Parathyroid adenoma (tissue), 2 donors: ENCODE measurements around the gene MET.

Source experiments
- H2AFZ ChIP-seq: fragments of 300-600 bp; sonication (generic); one replicate; pipeline ENCODE4 v1.7.0; 2017; ENCODE audit warnings: antibody characterized with exemption, mild to moderate bottlenecking
- H3K27ac ChIP-seq: fragments of 300-600 bp; sonication (generic); one replicate; pipeline ENCODE4 v1.7.0; 2017
- H3K27me3 ChIP-seq: fragments of 300-600 bp; sonication (generic); one replicate; pipeline ENCODE4 v1.7.0; 2017; ENCODE audit warnings: low read length; ENCODE audit not compliant: control insufficient read depth, insufficient read depth
- H3K36me3 ChIP-seq: fragments of 300-600 bp; sonication (generic); one replicate; pipeline ENCODE4 v1.7.0; 2017; ENCODE audit warnings: low read length; ENCODE audit not compliant: control insufficient read depth, insufficient read depth
- H3K4me1 ChIP-seq: fragments of 300-600 bp; sonication (generic); one replicate; pipeline ENCODE4 v1.7.0; 2017; ENCODE audit warnings: control low read depth
- H3K4me2 ChIP-seq: fragments of 300-600 bp; sonication (generic); one replicate; pipeline ENCODE4 v1.7.0; 2017; ENCODE audit warnings: low read length
- H3K4me3 ChIP-seq: fragments of 300-600 bp; sonication (generic); one replicate; pipeline ENCODE4 v1.7.0; 2017; ENCODE audit warnings: low read depth, low read length
- H3K79me2 ChIP-seq: fragments of 300-600 bp; sonication (generic); one replicate; pipeline ENCODE4 v1.7.0; 2017; ENCODE audit warnings: control low read depth
- H3K9ac ChIP-seq: fragments of 300-600 bp; sonication (generic); one replicate; pipeline ENCODE4 v1.7.0; 2017; ENCODE audit warnings: mild to moderate bottlenecking
- H3K9me3 ChIP-seq: fragments of 300-600 bp; sonication (generic); one replicate; pipeline ENCODE4 v1.7.0; 2017; ENCODE audit warnings: low read length; ENCODE audit not compliant: control insufficient read depth
- TF ChIP-seq, protein P1 (sequence below): fragments of 300-600 bp; sonication (generic); IDR thresholded peaks from one replicate; pipeline ENCODE4 v1.7.0; 2017; ENCODE audit warnings: antibody characterized with exemption, mild to moderate bottlenecking
- donor health status: primary hyperparathyroidism.

Gene MET

DNA sequence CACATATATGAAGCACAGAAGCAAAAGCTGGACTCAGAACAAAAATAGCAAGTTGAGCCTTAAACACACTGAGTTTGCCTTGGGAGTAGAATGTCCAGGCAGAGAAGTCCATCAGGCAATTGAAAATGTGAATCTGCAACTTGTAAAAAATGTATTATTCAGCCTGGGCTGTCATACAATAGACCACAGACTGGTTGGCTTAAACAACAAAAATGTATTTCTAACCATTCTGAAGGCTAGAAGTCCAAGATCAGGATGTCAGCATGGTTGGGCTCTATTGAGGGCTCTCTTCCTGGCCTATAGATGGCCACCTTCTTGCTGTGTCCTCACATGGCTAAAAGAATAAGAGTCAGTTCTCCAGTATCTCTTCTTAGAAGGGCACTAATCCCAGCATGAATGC, 113.8 kb downstream of the MET start:
- Histone ChIP-seq H3K4me1 (no peaks in the 10 kb centered on the region), H3K36me3 (no peaks in the 10 kb centered on the region), H3K27ac (no peak overlapping the region), H3K9ac (no peak overlapping the region), H3K9me3 (no peaks in the 10 kb centered on the region), H2AFZ (no peak overlapping the region), H3K79me2 (no peaks in the 10 kb centered on the region), H3K4me2 (no peak overlapping the region), H3K27me3 (no peaks in the 10 kb centered on the region), H3K4me3 (no peak overlapping the region)
- TF ChIP-seq, protein P1, sequence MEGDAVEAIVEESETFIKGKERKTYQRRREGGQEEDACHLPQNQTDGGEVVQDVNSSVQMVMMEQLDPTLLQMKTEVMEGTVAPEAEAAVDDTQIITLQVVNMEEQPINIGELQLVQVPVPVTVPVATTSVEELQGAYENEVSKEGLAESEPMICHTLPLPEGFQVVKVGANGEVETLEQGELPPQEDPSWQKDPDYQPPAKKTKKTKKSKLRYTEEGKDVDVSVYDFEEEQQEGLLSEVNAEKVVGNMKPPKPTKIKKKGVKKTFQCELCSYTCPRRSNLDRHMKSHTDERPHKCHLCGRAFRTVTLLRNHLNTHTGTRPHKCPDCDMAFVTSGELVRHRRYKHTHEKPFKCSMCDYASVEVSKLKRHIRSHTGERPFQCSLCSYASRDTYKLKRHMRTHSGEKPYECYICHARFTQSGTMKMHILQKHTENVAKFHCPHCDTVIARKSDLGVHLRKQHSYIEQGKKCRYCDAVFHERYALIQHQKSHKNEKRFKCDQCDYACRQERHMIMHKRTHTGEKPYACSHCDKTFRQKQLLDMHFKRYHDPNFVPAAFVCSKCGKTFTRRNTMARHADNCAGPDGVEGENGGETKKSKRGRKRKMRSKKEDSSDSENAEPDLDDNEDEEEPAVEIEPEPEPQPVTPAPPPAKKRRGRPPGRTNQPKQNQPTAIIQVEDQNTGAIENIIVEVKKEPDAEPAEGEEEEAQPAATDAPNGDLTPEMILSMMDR, result no peak

DNA sequence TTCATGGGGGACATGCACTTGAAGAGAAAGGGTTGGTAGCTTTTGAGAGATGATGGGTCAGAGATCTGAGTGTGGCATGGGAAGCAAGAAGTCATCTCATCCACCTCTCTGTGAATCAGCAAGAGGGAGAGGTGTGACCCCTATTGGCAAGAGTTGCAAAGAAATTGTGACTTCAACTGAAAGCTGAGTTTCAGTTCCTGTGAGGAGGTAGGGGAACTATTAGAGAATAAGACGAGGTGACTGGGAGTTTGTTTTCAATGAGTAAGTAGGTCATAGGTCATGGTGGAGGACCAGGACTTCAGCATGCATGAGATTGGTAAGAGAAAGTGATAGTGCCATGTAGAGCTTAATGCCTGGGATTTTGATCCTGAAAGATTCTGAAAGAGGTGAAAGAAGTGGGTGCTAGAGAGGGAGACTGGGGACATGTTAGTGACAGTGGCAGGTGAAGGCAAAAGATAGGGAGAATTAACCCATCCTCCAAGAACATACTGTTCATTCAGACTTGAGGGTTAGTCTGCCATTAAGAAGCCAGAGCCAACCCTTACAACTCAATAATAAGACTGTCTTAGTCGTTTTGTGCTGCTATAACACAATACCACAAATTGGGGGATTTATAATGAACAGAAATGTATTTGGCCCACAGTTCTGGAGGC, 114.9 kb downstream of the MET start:
- no peak overlapping the region for H2AFZ ChIP-seq
- TF ChIP-seq, protein P1, result no peak
- no peak overlapping the region for H3K9ac ChIP-seq
- no peak overlapping the region for H3K4me3 ChIP-seq
- H3K9me3 ChIP-seq, result no peaks in the 10 kb centered on the region
- no peak overlapping the region for H3K4me2 ChIP-seq
- no peaks in the 10 kb centered on the region for H3K4me1 ChIP-seq
- no peaks in the 10 kb centered on the region for H3K79me2 ChIP-seq
- H3K27ac ChIP-seq, result no peak overlapping the region
- H3K27me3 ChIP-seq, result no peaks in the 10 kb centered on the region
- no peaks in the 10 kb centered on the region for H3K36me3 ChIP-seq

DNA sequence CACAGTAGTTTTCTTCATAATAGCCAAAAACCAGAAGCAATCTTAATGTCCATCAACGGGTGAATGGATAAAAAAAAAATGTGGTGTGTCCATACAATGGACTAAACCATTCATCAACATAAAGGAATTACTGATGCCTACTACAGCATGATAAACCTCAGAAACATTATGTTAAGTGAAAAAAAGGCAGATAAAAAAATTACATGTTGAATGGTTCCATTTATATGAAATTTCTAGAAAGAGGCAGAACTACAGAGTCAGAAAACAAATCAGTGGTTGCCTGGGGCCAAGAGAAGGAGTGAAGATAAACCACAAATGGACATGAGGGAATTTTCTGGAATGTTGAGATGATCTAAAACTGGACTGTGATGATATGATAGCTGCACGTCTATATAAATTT, 115.9 kb downstream of the MET start:
- H3K4me3 ChIP-seq, result no peak overlapping the region
- no peaks in the 10 kb centered on the region for H3K79me2 ChIP-seq
- H3K4me1 ChIP-seq, result no peaks in the 10 kb centered on the region
- TF ChIP-seq, protein P1, result no peak
- no peak overlapping the region for H3K4me2 ChIP-seq
- H3K9me3 ChIP-seq, result no peaks in the 10 kb centered on the region
- H3K27me3 ChIP-seq, result no peaks in the 10 kb centered on the region
- H3K36me3 ChIP-seq, result no peaks in the 10 kb centered on the region
- H3K27ac ChIP-seq, result no peak overlapping the region
- H2AFZ ChIP-seq, result no peak overlapping the region
- H3K9ac ChIP-seq, result no peak overlapping the region

DNA sequence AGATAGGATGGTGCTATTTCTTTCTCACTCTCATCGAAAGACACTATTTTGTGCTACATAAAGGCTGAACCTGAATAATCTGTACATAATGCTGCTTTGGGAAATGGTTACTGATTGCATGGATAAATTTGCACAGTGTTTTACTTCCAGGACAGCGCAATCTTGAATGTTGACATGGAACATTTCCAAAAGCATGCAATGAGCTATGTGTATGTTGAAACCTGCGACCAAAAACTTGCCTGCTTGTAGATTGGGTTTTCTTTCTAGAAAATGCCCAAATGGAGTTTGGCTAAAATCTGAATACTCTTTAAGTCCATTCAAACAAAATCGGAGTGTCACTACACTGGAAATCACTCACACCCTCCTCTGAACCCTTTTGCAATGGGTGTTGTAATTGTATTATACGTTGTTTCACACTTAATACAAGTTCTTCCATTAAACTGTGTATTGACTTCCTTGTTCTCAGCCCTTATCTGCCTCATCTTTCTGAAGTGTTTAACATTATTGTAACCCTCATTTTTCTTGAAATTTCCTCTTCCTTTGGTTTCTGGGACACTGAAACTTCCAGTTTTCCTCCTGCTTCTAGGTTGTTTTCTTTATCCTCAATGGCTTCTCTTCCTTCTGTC, 116.7 kb downstream of the MET start:
- Histone ChIP-seq H3K4me2 (no peak overlapping the region), H3K27ac (no peak overlapping the region), H2AFZ (no peak overlapping the region), H3K79me2 (no peaks in the 10 kb centered on the region), H3K4me3 (no peak overlapping the region), H3K36me3 (no peaks in the 10 kb centered on the region), H3K4me1 (no peaks in the 10 kb centered on the region), H3K9ac (no peak overlapping the region), H3K27me3 (no peaks in the 10 kb centered on the region), H3K9me3 (no peaks in the 10 kb centered on the region)
- TF ChIP-seq, protein P1, result no peak

DNA sequence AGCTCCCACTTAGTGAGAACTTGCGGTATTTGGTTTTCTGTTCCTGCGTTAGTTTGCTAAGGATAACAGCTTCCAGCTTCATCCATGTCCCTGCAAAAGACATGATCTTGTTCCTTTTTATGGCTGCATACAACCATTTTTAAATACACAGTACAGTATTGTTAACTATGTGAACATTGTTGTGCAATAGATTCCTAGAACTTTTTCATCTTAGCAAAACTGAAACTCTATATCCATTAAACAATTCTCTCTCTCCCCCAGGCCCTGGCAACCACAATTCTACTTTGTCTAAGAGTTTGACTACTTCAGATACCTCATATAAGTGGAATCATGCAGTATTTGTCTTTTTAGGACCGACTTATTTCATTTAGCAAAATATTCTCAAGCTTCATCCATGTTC, 118.0 kb downstream of the MET start:
- no peak overlapping the region for H3K27ac ChIP-seq
- H3K9me3 ChIP-seq, result no peaks in the 10 kb centered on the region
- H3K4me3 ChIP-seq, result no peak overlapping the region
- H3K27me3 ChIP-seq, result no peaks in the 10 kb centered on the region
- TF ChIP-seq, protein P1, result no peak
- no peaks in the 10 kb centered on the region for H3K79me2 ChIP-seq
- H3K4me2 ChIP-seq, result no peak overlapping the region
- no peak overlapping the region for H2AFZ ChIP-seq
- no peaks in the 10 kb centered on the region for H3K36me3 ChIP-seq
- no peak overlapping the region for H3K9ac ChIP-seq
- no peaks in the 10 kb centered on the region for H3K4me1 ChIP-seq
